Effector memory CD4-positive, alpha-beta T cell (primary cell): ENCODE results near the gene CPEB4.

ENCODE experiments used
- DNase-seq, 3 donors: peaks; one replicate each; pipeline ENCODE4 v3.0.0-alpha.2; 2020
- H3K27ac ChIP-seq: 2 replicates; pipeline ENCODE4 v1.7.0; 2013; ENCODE audit warnings: mild to moderate bottlenecking, low read length, moderate library complexity; ENCODE audit not compliant: insufficient read depth, poor library complexity, severe bottlenecking
- H3K27me3 ChIP-seq: replicated peaks from 2 replicates; pipeline ENCODE4 v1.7.0; 2013; ENCODE audit warnings: mild to moderate bottlenecking, low read length; ENCODE audit not compliant: insufficient read depth, control insufficient read depth, poor library complexity, severe bottlenecking
- H3K36me3 ChIP-seq: 2 replicates; pipeline ENCODE4 v1.7.0; 2013; ENCODE audit warnings: mild to moderate bottlenecking, low read length, moderate library complexity; ENCODE audit not compliant: control insufficient read depth, insufficient read depth
- H3K4me1 ChIP-seq: 2 replicates; pipeline ENCODE4 v1.7.0; 2013; ENCODE audit warnings: low read length, mild to moderate bottlenecking; ENCODE audit not compliant: control insufficient read depth, insufficient read depth, poor library complexity, severe bottlenecking
- H3K4me3 ChIP-seq: 2 replicates; pipeline ENCODE4 v1.7.0; 2013; ENCODE audit warnings: low read length, low read depth, mild to moderate bottlenecking; ENCODE audit not compliant: insufficient read depth, poor library complexity, severe bottlenecking
- H3K9me3 ChIP-seq: 2 replicates; pipeline ENCODE4 v1.7.0; 2013; ENCODE audit warnings: mild to moderate bottlenecking, low read length, moderate library complexity; ENCODE audit not compliant: control insufficient read depth

Gene CPEB4

DNA sequence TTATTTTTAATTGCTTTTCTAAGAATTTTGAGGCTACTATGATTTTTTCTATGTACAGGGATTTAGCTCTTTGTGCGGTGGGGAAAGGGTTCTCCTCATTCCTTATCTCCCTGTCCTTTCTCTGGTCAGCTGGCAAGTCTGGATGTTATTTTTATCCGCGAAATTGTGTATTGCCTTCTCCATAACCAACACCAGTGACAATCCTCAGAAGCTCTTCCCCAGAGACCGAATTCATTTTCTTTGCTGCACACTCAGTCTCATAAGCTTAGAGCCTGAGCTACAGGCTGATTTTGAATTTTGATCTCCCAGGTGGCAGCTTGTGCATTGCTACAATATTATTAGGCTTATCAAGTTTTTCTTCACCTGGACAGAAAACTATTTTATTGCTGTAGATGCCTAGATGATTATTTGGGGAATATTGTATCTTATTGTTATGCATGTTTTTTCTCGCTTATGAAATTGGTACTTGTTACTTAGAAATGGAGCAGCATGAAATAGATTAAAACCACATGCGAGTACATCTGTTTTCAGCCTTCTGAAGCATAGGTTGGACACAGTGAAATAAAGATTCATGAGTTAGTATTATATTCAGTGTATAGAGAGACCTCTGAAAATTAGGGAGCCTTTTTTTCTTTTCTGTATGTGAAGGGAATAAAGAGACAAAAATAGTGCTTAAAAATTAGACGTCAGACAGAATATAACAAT is 27.3 kb downstream of the CPEB4 start:
- H3K4me3 ChIP-seq: no peak overlapping the region
- no peak for DNase-seq
- no peaks in the 10 kb centered on the region for H3K27me3 ChIP-seq
- no peak overlapping the region for H3K27ac ChIP-seq
- no peaks in the 10 kb centered on the region for H3K9me3 ChIP-seq
- peaks cover 3% of the 10 kb centered on the region for H3K4me1 ChIP-seq
- H3K36me3 ChIP-seq: peaks cover 4% of the 10 kb centered on the region

DNA sequence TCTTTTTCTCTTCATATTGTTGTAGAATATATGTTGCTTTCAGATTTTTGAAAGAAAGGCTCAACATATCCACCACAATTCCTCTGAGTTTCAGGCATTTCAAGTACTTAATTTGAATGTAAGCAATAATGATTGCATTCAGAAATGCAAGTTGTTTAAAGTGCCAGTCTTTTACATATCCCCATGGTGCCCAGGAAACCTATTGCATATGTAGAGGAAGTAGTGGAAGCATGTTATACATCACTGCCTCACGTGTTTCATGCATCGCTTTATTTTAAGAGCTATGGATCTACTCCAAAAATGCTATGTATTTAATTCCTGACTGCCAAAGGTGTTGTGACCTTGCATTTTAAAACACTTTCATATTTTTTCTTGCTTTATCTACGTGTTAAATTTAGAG is 28.1 kb downstream of the CPEB4 start:
- Histone ChIP-seq H3K4me3 (no peak overlapping the region), H3K27me3 (no peaks in the 10 kb centered on the region), H3K27ac (no peak overlapping the region), H3K4me1 (peaks cover 3% of the 10 kb centered on the region), H3K36me3 (no peaks in the 10 kb centered on the region), H3K9me3 (no peaks in the 10 kb centered on the region)
- no peak for DNase-seq

DNA sequence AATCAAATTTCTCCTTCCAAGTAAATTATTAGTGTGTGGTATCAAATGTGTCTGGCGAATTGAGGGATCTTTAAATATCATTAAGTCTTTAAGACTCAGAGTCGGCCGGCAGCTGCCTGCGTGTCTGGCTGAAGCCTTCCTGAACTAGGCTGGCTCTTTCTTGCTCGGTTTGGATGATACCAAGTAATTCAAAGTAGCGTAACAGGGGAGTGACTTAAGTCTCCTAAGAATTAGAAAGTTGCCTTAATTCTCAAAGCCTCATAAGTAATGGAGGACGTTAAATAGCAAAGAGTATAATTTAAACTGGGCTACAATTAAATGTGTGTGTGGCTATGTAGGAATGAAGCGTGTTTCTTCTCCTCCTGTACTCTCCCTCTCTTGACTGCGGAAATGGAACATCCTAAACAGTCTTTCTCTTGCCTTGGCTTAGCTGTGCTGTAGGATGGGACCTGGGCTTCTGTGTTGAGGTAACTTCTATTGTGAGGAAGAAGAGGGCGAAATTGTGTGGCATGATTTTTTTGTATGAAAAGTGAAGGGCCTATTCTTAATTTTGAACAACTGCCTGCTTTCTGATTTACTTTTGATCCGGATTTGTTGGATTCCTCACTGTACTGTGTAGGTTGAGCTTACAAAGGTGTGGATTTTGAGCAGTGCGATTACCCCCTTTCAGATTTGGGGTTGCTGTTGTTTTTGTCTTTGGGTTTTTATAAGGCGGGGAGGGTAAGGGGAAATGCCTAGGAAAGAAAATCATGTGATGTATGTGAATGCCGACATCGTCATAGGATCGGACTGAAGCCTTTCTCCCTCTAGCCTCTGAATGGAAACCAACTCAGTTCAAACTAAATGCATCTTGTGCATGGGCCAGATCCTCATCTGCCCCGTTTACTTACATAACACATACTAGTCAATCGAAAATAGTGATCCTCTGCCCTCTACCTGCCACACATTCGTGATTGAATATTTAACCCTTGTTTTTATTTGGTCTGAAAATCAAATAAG is 29.9 kb downstream of the CPEB4 start:
- Histone ChIP-seq H3K27me3 (no peaks in the 10 kb centered on the region), H3K4me1 (peaks cover 3% of the 10 kb centered on the region), H3K4me3 (peak overlapping the region; percentile 58), H3K36me3 (no peaks in the 10 kb centered on the region), H3K27ac (peak overlapping the region; percentile 75), H3K9me3 (no peaks in the 10 kb centered on the region)
- DNase-seq: peak; percentile 8 to 37 (median 30)

DNA sequence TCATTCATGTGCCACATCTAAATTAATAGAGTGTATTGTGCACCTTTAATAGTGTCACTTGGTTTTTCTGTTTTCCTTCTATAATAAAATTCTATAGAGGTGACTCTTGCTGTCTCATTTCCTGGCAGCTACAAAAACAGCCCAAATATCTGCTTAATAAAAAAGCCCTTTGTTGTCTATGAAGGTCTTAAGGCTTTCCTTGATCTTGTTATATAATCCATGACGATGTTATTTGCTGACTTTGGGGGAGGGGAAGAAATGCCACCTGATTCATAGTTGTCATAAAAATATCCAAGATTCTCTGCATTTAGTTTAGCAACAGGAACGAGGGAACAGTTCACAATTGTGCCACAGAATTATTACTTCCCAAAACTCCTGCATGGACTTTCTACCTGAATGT is 31.3 kb downstream of the CPEB4 start:
- Histone ChIP-seq H3K36me3 (no peaks in the 10 kb centered on the region), H3K27me3 (no peaks in the 10 kb centered on the region), H3K4me3 (no peak overlapping the region), H3K4me1 (peaks cover 3% of the 10 kb centered on the region), H3K9me3 (no peaks in the 10 kb centered on the region), H3K27ac (peak overlapping the region; percentile 75)
- DNase-seq: no peak

DNA sequence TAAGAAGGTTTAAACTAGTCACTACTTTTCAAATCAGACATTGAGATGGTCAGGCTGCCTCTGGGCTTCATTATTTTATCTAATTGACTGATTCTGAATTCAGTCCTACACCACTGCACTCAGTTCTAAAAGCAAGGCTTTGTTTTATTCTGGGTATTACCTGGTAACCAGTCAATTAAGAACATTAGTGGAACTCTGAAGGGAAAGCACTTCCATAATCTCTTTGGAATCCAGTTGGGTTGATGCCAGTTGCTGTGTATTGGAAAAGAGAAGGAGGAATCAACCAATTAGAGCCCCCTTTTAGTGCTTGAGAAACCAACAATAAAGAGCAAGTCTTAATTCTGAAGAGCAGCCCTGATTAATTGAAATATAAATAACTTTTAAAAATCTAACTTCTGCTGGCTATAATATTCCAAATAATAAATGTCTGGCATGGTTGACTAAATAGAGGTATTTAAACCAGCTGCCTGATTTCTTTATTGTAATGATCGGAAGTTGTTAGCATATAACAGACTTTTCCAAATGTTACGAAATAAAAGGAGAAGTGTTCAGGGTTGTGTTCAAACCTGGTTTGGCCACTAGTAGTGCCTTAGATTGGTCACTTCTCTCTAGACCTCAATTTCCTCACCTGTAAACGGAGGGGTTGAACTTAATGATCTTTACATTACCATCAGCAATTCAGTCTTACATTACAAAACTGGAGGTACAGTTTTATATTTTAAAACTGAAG is 32.0 kb downstream of the CPEB4 start:
- Histone ChIP-seq H3K4me1 (peaks cover 3% of the 10 kb centered on the region), H3K4me3 (no peak overlapping the region), H3K27ac (no peak overlapping the region), H3K9me3 (no peaks in the 10 kb centered on the region), H3K27me3 (no peaks in the 10 kb centered on the region), H3K36me3 (no peaks in the 10 kb centered on the region)
- DNase-seq: no peak

DNA sequence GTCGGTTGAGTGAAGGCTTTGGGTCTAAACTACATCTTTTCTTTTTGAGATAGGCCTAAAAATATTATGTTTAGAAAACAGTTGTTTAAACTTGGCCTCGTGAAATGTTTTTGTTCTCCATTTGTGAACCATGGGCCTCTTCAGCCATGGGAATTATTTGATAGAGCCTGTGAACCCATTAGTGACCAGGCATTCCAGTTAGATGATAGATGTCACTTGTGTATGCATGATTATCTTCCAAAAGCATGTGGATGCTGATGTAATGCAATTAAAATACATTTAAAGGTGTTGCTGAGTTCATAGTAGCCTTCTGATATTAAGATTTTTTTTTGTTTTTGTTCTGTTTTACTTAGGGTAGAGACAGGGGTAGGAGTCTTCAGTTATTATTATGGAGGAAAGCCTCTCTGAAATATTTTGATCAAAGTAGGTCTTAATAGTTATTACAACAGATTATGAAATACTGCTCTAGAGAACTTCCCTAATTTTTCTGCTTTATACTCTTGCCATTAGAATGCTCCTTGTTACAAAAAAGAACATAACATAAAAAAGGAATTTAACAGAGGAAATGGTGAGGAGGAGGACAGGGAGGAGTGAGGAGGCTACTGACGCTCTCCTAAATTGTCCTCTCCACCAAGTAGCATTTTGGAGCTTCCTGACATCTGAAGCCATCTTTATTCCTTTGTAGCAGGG is 32.9 kb downstream of the CPEB4 start:
- no peaks in the 10 kb centered on the region for H3K36me3 ChIP-seq
- DNase-seq: no peak
- no peak overlapping the region for H3K4me3 ChIP-seq
- H3K4me1 ChIP-seq: peaks cover 3% of the 10 kb centered on the region
- H3K27me3 ChIP-seq: no peaks in the 10 kb centered on the region
- no peaks in the 10 kb centered on the region for H3K9me3 ChIP-seq
- H3K27ac ChIP-seq: no peak overlapping the region

DNA sequence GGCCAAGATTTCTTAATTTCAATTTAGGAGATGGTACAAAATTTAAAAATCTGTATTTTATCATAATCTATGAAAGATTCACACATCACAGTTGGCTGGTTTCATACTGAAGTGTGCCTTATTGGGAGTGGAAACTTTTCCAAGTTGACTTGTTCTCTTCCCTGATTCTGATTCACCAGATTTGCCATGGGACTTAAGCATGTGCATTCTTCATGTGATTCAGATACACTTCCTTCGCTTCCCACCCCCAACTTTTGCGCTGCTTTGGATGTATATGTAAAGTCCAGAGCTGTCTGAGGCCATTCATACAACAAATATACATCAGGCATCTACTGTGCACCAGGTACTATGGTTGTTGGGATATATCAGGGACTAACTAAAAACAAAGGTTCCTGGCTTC is 34.4 kb downstream of the CPEB4 start:
- no peak overlapping the region for H3K27ac ChIP-seq
- H3K4me1 ChIP-seq: peaks cover 3% of the 10 kb centered on the region
- no peaks in the 10 kb centered on the region for H3K27me3 ChIP-seq
- no peaks in the 10 kb centered on the region for H3K9me3 ChIP-seq
- no peak overlapping the region for H3K4me3 ChIP-seq
- no peaks in the 10 kb centered on the region for H3K36me3 ChIP-seq
- DNase-seq: no peak

DNA sequence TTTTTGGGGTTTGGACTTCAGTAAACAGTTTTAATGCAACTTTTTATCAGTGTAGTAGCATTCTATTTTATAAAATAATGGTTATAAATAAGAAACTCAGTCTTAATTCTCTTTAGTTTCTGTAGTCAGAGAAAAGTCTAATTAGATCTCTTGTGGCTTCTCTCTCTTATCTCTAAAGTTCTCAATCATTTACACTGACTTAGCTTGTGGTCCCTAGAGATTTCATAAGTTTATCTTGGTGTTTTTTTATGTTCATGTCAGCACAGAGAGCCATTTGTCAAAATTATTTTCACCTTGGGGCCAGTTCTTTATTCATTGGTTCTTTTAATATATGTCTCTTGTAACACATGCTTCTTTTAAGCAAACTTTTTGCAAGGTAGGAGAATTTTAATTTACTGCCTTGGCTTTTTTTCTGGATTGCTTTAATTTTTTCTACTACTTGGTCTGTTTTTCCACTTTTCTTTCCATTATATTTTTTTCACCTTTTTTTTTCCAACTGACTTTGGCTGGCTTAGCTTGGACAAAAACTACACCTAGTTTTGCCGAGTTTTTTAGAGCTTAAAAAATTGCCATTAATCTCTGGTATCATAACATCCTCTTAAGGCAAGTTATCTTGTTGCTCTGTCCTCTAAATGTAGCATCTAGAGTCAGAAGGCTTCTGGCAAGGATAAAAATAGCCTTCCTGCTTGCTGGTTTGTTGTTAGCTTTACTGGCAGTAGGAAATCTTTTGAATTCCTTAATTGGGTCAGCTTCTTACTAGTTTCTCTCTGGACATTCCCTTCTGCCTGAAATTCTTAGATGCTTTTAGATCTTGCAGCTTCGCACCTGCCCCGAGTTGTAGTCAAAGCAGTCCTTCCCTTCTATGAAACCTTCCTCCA is 35.3 kb downstream of the CPEB4 start:
- Histone ChIP-seq H3K36me3 (no peaks in the 10 kb centered on the region), H3K9me3 (no peaks in the 10 kb centered on the region), H3K4me1 (peaks cover 3% of the 10 kb centered on the region), H3K4me3 (no peak overlapping the region), H3K27ac (no peak overlapping the region), H3K27me3 (no peaks in the 10 kb centered on the region)
- no peak for DNase-seq

DNA sequence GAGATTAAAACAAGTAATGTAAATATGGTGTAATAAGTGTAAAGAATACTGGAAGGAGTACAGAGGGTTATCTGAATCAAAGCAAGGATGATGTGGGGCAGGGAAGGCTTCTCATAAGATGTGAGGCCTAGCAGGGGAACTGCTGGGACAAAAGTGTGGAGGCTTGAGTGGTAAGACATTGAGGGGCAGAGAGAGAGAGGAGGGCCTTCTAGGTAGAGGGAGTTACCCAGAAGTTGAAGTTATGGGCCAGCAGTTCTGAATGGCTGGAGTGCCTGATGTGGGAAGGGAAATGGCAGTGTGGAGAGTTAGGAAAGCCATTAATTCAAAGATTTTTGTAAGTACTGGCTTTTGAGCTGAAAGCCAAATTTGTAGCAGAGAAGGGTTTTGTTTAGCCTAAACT is 36.8 kb downstream of the CPEB4 start:
- H3K36me3 ChIP-seq: no peaks in the 10 kb centered on the region
- no peak for DNase-seq
- no peaks in the 10 kb centered on the region for H3K9me3 ChIP-seq
- no peaks in the 10 kb centered on the region for H3K27me3 ChIP-seq
- no peak overlapping the region for H3K27ac ChIP-seq
- H3K4me3 ChIP-seq: no peak overlapping the region
- no peaks in the 10 kb centered on the region for H3K4me1 ChIP-seq
